ENCODE data around the gene SMARCB1.

DNA sequence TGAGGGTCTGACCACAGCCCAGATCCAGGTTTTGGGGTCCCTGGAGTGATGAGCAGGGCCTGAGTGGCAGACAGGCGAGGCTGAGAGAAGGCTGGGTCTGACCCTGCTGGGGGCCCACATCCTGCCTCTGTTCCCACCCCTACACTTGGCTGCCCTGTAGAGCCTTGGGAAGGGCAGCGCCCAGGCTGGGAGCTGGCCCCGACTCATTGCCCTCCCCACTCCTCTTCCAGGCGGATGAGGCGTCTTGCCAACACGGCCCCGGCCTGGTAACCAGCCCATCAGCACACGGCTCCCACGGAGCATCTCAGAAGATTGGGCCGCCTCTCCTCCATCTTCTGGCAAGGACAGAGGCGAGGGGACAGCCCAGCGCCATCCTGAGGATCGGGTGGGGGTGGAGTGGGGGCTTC is 47.1 kb downstream of the SMARCB1 start:
- TF ChIP-seq POLR2AphosphoS5 (IDR thresholded peaks at IDR 0.05) = peak in 1 of 3 donors; percentile 53
- TF ChIP-seq POLR2A (IDR thresholded peaks at IDR 0.05) = no peak
- TF ChIP-seq, protein P1, sequence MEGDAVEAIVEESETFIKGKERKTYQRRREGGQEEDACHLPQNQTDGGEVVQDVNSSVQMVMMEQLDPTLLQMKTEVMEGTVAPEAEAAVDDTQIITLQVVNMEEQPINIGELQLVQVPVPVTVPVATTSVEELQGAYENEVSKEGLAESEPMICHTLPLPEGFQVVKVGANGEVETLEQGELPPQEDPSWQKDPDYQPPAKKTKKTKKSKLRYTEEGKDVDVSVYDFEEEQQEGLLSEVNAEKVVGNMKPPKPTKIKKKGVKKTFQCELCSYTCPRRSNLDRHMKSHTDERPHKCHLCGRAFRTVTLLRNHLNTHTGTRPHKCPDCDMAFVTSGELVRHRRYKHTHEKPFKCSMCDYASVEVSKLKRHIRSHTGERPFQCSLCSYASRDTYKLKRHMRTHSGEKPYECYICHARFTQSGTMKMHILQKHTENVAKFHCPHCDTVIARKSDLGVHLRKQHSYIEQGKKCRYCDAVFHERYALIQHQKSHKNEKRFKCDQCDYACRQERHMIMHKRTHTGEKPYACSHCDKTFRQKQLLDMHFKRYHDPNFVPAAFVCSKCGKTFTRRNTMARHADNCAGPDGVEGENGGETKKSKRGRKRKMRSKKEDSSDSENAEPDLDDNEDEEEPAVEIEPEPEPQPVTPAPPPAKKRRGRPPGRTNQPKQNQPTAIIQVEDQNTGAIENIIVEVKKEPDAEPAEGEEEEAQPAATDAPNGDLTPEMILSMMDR (IDR thresholded peaks at IDR 0.05 in 8 of 11, conservative IDR thresholded peaks at IDR 0.05 in 3 of 11) = no peak
